ENCODE data around the gene LECT2.

Gene LECT2

GRCh38 chr5:135934939-135935338 is 19.8 kb downstream of the LECT2 start:
- no peak for DNase-seq (ENCODE audit: low read depth)

GRCh38 chr5:135930949-135931295 is 23.9 kb downstream of the LECT2 start:
- DNase-seq (ENCODE audit: low read depth): no peak

GRCh38 chr5:135930029-135930948 is 24.5 kb downstream of the LECT2 start:
- DNase-seq (ENCODE audit: low read depth): no peak

GRCh38 chr5:135921388-135921787 is 33.4 kb downstream of the LECT2 start:
- DNase-seq (ENCODE audit: low read depth): no peak

- no peak for DNase-seq (ENCODE audit: low read depth)
These were observed 34.6 kb downstream of the LECT2 start for GRCh38 chr5:135920199-135920598.

GRCh38 chr5:135916638-135917263 is 38.0 kb downstream of the LECT2 start:
- DNase-seq (ENCODE audit: low read depth): no peak

GRCh38 chr5:135915466-135916001 is 39.2 kb downstream of the LECT2 start:
- no peak for DNase-seq (ENCODE audit: low read depth)

- no peak for DNase-seq (ENCODE audit: low read depth)
These were observed 40.8 kb downstream of the LECT2 start for GRCh38 chr5:135913713-135914626.

GRCh38 chr5:135905144-135905543 is 49.6 kb downstream of the LECT2 start:
- DNase-seq (ENCODE audit: low read depth): no peak

GRCh38 chr5:135901633-135902032 is 53.1 kb downstream of the LECT2 start:
- no peak for DNase-seq (ENCODE audit: low read depth)

GRCh38 chr5:135900276-135900675 is 54.5 kb downstream of the LECT2 start:
- no peak for DNase-seq (ENCODE audit: low read depth)

- no peak for DNase-seq (ENCODE audit: low read depth)
These were observed 56.1 kb downstream of the LECT2 start for GRCh38 chr5:135898651-135899050.
